Posterior cingulate gyrus (tissue), 11 donors: ENCODE results near the gene PLEKHA7.
"Not testable (repeated sequence)": the region's sequence is repeated elsewhere in the genome, so short reads cannot be mapped to it uniquely, and the experiment has no call there.

Experiments
- DNase-seq, 10 donors: peaks; one replicate each; pipeline versions ENCODE4 v3.0.0 to v3.0.0-alpha.2; 2020 to 2021; ENCODE audit warnings: mixed read lengths in 3 of 10
- intact Hi-C: fragments of 100-400 bp; cut with DNase I; formaldehyde crosslinking; loops from one replicate; pipeline ENCODE4 v1.15.1; 2023

PLEKHA7 gene

DNA sequence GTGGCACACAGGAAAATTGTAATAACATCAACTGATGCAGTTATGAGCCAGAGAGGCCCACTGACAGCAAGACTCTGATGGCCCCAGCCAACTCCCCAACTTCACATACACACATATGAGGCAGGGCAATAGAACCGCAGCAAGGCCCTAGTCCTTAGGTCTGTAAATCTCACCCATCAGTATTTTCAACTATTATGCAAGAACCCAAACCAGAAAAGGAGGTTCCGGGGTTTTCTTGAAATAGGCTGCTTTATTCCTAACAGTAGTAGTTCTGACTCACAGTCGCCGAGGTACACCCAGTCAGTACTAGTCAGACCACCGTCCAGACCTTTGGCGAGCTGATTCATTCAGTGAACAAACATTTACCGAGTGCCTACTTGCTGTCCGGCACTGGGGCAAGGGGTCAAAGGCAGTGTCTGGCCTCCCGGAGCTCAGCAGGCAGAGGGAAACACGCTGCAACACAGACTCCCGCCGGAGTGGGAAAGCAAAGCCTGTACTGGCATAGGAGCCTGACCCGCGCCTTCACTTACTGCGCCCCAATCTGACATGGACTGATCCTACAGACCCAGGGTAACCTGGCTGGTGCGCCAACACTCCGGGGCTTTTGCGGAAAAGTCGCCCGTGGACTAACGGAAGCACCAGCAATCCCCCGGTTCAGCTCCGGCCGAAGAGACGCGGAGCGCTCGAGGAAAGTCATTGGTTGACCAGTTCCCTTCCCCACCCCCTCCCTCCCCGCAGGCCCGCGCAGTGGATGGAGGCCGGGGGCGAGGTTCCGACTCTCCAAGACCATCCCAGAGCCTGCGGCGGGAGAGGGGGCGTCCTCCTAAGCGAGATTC is 1.3 kb downstream of the PLEKHA7 start:
- peak in 5 of 10 donors; percentile 18 to 78 (median 52) for DNase-seq
- intact Hi-C loops = loop anchor here (10.0 kb wide), 1 partner anchor 52 kb away; no protein-coding TSS in a partner anchor

DNA sequence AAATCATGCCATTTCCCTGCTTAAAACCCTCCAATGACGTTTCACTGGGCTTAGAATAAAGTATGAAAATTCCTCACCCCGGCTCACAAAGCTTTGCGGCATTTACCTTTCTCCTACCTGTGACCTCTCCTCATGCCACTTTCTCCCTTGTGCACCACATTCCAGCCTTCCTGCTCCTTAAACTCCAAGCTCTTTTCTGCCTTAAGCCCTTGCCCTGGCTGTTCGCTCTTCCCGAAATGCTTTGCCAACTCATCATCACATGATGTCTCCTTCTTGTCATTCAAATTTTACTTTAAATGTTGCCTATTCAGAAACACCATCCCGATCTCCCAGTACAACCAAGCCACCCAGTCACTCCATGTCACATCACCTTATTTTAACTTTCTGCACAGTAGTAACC is 2.0 kb downstream of the PLEKHA7 start:
- intact Hi-C loops = loop anchor here (10.0 kb wide), 1 partner anchor 53 kb away; no protein-coding TSS in a partner anchor
- no peak for DNase-seq

DNA sequence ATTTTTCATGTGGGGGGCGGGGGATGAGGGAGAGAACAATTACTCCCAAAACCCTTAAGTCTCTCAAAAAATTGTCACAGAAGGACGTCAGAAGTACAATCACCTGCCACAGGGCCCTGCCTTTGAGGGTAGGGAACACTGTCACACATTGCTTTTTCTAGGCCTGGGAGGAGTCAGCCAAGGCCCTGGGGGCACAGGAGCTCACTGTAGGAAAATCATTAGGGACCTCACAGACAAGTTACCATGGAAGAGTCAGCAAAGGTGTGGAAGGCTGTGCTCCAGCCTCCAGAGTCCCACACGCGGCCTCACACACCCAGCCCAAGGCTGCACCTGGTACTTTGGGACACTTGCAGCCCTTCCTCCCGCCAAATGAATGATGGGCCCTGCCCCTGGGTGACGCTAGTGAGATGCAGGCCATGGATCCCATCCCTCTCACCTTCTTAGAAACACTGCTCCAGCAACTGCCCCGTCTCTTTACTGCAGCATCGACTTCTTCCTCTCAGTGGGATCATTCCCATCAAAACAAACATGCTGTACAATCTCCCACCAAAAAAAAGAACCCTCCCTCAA is 3.3 kb downstream of the PLEKHA7 start:
- intact Hi-C loops = loop anchor here (10.0 kb wide), 1 partner anchor 54 kb away; no protein-coding TSS in a partner anchor
- peak in 1 of 10 donors; percentile 62 for DNase-seq

- intact Hi-C loops = no loop called here
- peak in 1 of 10 donors; percentile 65 for DNase-seq
These were observed 6.1 kb downstream of the PLEKHA7 start for GRCh38 chr11:17008099-17008498.

- no peak for DNase-seq
- intact Hi-C loops = no loop called here
These were observed 8.6 kb downstream of the PLEKHA7 start for GRCh38 chr11:17005646-17006045.

- intact Hi-C loops = no loop called here
These were observed 9.6 kb downstream of the PLEKHA7 start for GRCh38 chr11:17004486-17005148.

DNA sequence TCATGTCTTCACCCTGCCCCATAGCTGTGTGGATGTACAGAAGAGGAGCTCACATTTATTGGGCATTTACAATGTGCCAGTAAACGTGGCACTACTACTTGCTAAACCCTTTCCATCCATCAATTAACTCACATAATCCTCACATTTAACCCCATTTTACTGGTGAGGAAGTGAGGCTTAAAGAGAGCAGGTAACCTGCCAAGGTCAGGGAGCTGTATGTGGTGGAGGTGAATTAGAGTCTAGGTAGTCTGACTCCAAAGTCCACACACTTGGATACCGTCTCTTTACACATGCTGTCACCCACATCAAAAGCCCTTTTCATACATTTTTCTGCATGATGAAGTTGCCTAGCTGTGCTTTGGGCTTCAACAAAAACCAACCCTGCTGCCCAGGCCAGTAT is 10.8 kb downstream of the PLEKHA7 start:
- intact Hi-C loops = no loop called here
- DNase-seq = peak in 1 of 10 donors; percentile 18

More at GRCh38 chr11:17004486-17005148, 9.6 kb downstream of the PLEKHA7 start:
- no peak for DNase-seq

GRCh38 chr11:17002543-17002942 is 11.7 kb downstream of the PLEKHA7 start:
- intact Hi-C loops = no loop called here
- DNase-seq = peak in 1 of 10 donors; percentile 39

GRCh38 chr11:17001806-17002205 is 12.4 kb downstream of the PLEKHA7 start:
- intact Hi-C loops = no loop called here
- peak in 1 of 10 donors; percentile 56 for DNase-seq

GRCh38 chr11:17000987-17001386 is 13.2 kb downstream of the PLEKHA7 start:
- peak in 1 of 10 donors; percentile 43 for DNase-seq
- intact Hi-C loops = no loop called here

DNA sequence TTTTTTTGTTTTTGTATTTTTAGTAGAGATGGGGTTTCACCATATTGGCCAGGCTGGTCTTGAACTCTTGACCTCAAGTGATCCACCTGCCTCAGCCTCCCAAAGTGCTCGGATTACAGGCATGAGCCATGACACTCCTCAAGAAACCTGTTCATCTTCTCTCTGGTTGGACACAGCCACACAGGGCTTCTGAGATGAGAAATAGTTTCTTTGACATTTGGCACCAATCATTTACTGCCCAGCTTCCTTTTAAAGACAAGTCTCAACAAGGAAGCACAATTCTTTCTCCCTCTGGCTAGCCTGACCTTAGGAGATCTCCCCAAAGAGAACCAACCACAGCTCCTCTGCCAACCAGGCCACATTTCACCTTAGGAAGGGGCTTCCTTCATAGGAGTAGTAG is 14.0 kb downstream of the PLEKHA7 start:
- DNase-seq, intact Hi-C loops: not testable (repeated sequence)

DNA sequence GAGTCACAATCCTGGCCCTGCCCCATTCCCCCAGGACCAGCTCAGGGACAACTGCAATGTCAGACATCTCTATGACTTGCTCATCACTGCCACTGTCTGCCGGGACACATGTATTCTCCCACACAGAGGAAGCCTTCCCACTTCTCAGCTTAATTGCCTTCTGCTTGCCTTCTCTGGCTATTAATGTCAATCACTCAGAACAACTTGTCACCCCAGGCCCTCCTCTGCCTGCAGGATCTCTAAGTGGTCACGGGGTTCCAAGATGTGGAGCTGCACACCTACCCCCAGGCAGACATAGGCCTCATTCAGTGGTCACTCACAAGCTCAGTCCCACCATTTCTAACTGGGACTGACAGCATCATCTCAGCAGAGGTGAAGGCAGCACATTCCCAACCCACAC is 15.1 kb downstream of the PLEKHA7 start:
- intact Hi-C loops = no loop called here
- peak in 1 of 10 donors; percentile 52 for DNase-seq

GRCh38 chr11:16997624-16998023 is 16.6 kb downstream of the PLEKHA7 start:
- intact Hi-C loops = no loop called here
- peak in 1 of 10 donors; percentile 34 for DNase-seq

DNA sequence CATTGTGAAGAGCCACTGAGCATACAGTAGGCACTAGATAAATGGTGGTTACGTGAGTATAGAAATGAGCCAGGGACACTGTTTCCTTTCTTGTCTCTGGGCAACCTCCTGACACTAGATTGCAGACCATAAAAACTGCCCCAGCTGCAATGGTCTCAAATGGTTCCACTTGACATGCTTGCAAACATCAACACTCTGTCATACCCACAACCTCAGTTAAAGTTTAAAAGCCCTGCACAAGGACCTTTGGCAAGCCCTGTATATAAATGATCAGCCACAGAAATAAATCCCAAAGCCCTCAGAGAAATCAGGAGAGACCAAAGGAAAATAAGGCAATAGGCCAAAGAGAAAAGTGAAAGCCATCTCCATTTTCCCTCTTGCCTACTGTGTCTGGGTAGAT is 20.7 kb downstream of the PLEKHA7 start:
- DNase-seq = no peak

GRCh38 chr11:16992846-16993245 is 21.4 kb downstream of the PLEKHA7 start:
- intact Hi-C loops = no loop called here

More for the DNA sequence above, 20.7 kb downstream of the PLEKHA7 start:
- intact Hi-C loops = no loop called here

GRCh38 chr11:16989554-16989953 is 24.7 kb downstream of the PLEKHA7 start:
- intact Hi-C loops = no loop called here

More at GRCh38 chr11:16992846-16993245, 21.4 kb downstream of the PLEKHA7 start:
- DNase-seq = peak in 1 of 10 donors; percentile 9

GRCh38 chr11:16987205-16987568 is 27.0 kb downstream of the PLEKHA7 start:
- DNase-seq = peak in 1 of 10 donors; percentile 13
- intact Hi-C loops = no loop called here

More at GRCh38 chr11:16989554-16989953, 24.7 kb downstream of the PLEKHA7 start:
- DNase-seq = peak in 1 of 10 donors; percentile 66

DNA sequence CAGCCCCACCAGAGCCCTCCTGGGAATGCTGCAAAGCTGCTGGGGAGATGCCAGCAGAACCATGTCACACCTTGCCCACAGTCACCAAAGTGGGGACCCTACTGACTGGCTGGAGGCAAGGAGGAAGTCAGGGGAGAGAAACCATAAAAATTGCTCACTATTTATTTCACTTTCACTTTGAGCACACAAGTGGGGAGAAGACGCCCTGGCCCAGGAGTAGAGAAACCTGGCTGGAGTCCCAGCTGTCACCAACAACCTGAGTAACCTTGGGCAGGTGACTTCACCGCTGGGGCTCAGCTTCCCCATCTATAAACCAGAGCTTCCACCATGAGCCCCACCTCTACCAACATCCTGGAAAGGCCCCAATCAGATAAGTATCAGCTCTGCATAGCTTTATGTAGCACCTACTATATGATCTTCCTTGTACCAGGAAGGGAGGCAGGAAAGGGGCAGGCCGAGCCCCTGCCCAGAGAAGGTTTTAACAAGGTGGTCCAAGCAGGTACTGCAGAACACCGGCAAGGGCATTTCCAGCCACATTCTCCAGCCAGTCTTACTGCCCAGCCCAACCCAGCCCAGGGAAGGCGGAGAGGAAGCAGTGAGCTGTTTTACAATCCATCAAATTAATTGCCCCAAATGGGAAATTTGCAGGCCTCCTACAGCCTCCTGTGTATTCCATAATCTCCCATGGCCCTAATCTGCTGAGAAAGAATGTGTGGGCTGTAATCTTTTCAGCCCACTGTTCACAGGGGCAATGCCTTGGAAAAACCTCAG is 27.6 kb downstream of the PLEKHA7 start:
- DNase-seq = peak in 1 of 10 donors; percentile 35

GRCh38 chr11:16985297-16985696 is 28.9 kb downstream of the PLEKHA7 start:
- DNase-seq = no peak
- intact Hi-C loops = no loop called here

More for the DNA sequence above, 27.6 kb downstream of the PLEKHA7 start:
- intact Hi-C loops = no loop called here

DNA sequence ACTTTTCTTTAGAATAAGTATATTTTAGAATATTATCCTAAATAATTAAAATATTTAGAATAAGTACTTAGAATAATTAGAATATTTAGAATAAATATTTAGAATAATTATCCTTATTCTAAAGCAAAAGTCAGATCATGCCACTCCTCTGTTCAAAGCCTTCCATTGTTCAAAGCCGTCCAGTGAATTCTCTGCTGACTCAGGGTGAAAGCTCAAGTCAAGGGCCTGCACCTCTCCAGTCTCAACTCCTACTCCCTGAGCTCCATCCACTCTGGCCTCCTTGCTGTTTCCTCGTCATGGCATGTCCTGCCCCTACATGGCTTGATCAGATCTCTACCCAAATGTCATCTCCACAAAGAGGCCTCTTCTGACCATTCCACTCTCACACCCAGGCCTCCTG is 30.0 kb downstream of the PLEKHA7 start:
- peak in 1 of 10 donors; percentile 27 for DNase-seq
- intact Hi-C loops = no loop called here
